ENCODE measurements around the gene TMEM42.

The TMEM42 gene

DNA sequence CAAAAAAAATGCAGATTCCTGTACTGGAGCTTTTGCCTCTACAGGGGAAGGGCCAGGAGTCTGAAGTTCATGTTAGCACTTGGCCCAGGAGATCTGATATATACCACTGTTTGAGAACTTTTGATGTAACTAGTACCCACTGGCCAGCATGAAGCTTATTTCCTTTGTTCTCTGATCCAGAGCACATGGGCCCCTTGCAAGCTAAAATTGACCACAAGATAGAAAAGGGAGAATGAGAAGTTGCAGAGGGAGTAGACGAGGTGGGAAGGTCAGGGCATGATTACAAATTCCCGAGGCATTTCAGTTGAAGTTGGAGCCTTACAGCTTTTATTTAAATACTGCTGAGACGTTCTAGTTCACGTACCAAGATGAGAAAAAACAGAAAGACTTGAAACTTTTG is 40.9 kb downstream of the TMEM42 start:
- no peak for DNase-seq (ENCODE audit: extremely low read depth, low read depth)
- TF ChIP-seq, protein P1, sequence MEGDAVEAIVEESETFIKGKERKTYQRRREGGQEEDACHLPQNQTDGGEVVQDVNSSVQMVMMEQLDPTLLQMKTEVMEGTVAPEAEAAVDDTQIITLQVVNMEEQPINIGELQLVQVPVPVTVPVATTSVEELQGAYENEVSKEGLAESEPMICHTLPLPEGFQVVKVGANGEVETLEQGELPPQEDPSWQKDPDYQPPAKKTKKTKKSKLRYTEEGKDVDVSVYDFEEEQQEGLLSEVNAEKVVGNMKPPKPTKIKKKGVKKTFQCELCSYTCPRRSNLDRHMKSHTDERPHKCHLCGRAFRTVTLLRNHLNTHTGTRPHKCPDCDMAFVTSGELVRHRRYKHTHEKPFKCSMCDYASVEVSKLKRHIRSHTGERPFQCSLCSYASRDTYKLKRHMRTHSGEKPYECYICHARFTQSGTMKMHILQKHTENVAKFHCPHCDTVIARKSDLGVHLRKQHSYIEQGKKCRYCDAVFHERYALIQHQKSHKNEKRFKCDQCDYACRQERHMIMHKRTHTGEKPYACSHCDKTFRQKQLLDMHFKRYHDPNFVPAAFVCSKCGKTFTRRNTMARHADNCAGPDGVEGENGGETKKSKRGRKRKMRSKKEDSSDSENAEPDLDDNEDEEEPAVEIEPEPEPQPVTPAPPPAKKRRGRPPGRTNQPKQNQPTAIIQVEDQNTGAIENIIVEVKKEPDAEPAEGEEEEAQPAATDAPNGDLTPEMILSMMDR (IDR thresholded peaks at IDR 0.05; ENCODE audit: low read depth, low read length): no peak

DNA sequence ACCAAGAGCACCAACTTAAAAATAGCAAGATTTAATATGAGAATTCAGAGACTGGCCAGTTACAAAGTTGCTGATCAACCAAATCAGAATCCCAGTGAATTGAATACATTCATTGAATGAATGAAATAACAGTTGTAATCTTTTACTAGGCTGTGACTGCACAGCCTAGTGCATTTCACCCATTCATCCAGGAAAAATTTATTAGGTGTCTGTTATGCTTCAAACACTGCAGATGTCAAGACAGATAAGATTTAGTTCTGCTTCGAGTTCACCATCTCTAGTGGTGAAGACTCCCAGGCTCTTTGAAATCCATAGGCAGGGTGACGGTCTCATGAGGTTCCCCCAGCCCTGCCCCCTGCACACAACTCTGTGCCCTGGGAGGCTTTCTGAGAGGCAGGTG is 41.6 kb downstream of the TMEM42 start:
- TF ChIP-seq, protein P1 (IDR thresholded peaks at IDR 0.05; ENCODE audit: low read depth, low read length): no peak

DNA sequence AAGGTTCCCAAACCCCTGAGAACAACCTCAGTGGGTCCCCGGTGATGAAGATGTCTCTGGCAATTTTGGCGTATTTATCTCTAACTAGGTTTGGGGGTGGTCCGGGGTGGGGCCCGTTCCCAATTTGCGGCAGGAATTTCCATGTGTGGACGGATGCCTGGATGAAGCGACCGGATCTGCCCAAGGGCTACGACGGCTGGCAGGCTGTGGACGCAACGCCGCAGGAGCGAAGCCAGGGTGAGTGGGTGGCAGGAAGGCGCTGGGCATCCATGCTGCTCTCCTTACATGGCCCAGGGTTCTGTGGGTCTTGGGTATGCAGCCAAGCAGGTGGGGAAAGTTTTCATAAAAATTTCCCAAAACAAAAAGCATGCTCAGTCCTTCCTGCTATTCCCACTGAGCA is 42.0 kb downstream of the TMEM42 start:
- no peak for DNase-seq (ENCODE audit: extremely low read depth, low read depth)
- TF ChIP-seq, protein P1 (IDR thresholded peaks at IDR 0.05; ENCODE audit: low read depth, low read length): no peak

More for the DNA sequence above, 41.6 kb downstream of the TMEM42 start:
- no peak for DNase-seq (ENCODE audit: extremely low read depth, low read depth)

DNA sequence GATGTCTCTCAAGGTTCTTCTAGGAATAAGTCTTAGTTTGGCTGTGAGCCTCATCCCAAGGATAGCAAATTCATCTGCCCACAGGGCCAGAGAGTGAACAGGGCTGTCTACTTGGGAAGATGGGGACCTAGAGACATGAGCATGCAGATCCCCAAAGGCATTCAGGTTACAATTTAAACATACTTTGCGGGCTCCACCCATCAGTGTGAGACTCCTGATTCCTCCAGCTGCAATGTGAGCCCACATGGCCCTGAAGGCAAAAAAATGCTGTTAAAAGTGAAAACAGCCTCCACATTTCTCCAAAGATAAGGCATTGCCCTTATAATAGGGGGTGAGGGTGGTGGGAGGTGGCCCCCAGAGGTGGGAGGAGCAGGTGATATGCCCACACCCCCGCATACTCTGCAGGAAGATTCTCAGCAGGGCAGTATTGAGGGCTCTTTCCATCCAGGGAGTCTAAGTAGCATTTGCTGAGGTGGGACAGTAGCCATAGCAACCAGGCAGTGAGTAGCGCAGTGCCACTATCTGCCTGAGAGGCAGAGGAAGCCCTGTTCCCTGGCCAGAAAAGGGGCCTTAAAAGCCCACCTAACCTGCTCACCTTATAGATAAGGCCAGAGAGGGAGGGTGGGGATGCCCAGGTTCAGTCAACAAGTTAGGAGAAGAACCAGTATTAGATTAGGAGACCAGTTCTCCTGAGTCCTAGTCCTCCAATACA is 43.9 kb downstream of the TMEM42 start:
- TF ChIP-seq, protein P1 (IDR thresholded peaks at IDR 0.05; ENCODE audit: low read depth, low read length): no peak
- no peak for DNase-seq (ENCODE audit: extremely low read depth, low read depth)

DNA sequence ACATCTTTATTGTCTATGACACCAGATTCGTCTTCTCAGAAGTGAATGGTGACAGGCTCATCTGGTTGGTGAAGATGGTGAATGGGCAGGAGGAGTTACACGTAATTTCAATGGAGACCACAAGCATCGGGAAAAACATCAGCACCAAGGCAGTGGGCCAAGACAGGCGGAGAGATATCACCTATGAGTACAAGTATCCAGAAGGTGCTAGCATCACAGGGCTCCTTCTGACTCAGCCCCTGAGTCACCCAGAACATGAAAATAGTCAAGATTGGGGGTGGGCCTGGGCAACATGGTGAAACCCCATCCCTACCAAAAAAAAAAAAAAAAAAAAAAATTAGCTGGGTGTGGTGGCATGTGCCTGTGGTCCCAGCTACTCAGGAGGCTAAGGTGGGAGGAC is 45.3 kb downstream of the TMEM42 start:
- TF ChIP-seq, protein P1 (IDR thresholded peaks at IDR 0.05; ENCODE audit: low read depth, low read length): no peak
- no peak for DNase-seq (ENCODE audit: extremely low read depth, low read depth)

DNA sequence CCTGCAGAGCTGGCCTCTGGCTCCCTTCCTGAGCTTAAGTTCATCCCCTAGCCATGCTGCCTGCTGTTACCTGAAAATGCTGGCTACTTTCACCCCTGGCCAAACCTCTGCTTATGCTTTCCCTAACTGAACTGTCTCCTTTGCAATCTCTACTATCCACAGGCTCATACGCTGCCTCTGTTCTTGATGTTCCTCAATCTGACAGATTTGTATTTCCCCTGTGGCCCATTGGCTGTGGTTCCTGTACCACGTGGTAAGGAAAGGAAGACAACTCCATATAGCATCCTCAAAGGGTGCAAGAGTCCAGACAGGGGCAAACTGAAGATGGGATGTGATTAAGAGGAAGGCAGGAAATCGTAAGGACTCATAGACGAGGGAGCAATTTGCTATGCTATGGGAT is 45.9 kb downstream of the TMEM42 start:
- no peak for DNase-seq (ENCODE audit: extremely low read depth, low read depth)
- TF ChIP-seq, protein P1 (IDR thresholded peaks at IDR 0.05; ENCODE audit: low read depth, low read length): no peak

DNA sequence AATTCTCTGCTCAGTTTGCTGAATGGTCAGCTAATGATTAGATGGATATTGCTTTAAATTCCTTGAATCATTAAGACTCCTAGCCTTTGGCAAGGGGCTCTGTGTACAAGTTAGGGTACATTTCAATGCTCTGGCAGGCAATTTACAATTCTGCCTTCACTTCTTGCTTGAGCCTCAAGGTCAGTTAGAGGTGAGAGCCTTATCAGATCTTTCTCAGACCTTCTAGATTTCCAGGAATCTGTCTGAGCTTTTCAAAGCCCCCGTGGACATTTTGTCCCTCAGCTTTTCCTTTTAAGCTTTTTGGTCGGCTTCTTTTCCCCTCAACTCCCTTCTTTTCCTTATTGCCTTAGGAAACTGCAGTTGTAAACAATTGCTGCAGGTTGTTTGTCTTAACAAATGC is 47.4 kb downstream of the TMEM42 start:
- DNase-seq (ENCODE audit: extremely low read depth, low read depth): no peak
- TF ChIP-seq, protein P1 (IDR thresholded peaks at IDR 0.05; ENCODE audit: low read depth, low read length): no peak

Measured in AG09319 (cell line).